ENCODE measurements around the gene LRRC25.

Gene LRRC25

DNA sequence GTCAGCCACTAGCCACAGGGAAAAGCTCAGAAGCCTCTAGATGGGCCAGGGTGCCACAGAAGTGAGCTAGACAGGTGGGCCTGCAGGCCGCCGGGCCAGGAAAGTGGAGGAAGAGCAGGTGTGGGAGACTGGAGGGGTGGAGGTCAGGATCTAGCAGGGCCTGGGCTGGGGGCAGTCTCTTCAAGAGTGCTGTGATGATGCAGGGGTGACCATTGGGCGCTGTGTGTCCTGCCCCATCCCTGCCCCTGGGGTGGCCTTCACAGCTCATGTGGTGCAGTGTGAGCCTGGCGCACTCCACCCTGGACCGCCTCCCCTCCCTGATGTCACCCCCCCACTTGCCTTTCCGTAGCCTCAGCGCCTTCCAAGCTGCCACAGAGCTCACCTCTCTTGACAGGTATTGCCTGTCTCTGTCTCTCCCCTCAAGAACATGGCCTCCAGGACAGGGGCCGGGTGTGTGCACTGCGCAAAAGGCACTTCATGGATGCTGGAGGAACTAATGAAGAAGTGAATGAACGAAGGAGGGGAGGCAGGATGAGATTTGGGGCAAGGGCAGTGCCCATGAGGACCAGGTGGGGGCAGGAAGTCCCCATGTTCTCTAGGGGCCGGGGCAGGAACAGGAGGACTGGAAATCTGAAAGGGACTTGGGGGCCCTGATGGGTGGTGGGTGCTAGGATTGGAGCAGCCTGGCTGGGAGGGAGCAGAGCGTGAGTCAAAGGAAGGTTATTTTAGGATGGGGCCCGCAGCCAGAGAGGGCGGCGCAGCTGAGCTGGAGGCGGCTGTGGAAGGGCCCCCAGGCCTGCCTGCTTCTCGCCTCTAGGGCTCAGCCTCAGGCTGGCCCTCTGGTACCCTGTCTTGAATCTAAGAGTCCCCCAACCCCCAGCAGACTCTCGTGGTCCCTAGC, 28.3 kb upstream of the LRRC25 start:
- in situ Hi-C loops (cut with MboI; ENCODE audit: low sequenced_read_pairs): no loop called here

DNA sequence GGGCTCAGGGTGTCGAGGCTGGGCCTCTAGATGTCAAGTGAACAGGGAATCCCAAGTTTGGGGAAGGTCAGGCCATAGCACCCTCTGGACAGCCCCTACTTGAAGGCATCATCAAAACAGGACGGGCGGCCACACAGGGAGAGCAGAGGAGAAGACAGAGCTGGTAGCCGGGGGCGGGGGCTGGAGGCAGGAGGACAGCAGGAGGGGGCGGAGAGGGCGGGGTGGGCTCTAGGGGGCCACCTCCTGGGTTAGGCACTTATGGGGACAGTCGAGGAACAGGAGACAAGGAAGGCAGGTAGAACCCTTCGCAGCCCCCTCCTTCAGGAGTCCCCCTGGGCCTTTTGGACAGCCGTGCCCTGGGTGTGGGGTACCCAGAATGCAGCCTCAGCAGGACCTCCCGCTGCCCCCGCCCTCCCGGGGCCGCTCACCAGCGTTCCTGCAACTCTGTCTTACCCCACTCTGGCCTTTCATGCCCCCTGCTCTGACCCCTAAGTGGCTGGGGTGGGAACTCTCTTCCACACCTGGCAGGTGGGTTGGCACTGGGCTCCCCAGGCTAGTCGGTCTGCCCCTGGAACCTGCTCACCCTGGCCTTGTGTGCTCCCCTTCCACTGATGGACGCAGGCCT, 27.6 kb upstream of the LRRC25 start:
- in situ Hi-C loops (cut with MboI; ENCODE audit: low sequenced_read_pairs): no loop called here

DNA sequence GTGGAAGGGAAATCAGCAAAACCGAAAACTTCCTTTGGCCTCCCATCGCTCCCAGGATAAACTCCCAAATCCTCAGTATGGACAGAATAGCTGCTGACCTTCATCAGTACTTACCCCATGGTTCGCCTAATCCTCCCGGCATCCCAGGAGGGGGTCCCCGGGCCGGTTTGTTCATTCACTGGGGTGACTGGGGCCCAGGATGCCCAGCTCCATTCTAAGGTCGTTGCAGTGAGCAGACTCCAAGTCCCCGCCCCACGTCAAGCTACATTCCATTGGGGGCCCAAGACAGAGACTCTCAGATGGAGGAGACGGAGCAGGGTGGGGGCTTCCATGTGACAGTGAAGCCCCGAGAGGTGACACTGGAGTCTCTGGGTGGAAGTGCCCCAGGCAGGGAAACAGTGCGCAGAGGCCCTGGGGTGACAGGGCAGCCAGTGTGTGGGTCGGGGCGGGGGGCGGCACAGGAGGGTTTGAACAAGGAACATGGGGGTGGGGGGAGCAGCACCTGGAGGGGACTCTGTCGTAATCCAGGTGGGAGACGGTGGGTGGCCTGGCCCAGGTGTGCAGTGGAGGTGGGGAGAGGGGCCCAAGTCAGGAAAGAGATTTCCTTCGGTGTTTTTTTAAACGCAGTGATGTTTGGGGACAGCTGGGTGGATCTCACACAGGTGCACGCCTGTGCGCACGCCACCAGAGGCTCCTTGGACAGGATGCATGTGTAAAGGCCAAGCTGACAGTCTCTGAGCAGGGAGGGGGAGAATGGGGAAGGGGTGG, 26.9 kb upstream of the LRRC25 start:
- in situ Hi-C loops (cut with MboI; ENCODE audit: low sequenced_read_pairs): no loop called here

DNA sequence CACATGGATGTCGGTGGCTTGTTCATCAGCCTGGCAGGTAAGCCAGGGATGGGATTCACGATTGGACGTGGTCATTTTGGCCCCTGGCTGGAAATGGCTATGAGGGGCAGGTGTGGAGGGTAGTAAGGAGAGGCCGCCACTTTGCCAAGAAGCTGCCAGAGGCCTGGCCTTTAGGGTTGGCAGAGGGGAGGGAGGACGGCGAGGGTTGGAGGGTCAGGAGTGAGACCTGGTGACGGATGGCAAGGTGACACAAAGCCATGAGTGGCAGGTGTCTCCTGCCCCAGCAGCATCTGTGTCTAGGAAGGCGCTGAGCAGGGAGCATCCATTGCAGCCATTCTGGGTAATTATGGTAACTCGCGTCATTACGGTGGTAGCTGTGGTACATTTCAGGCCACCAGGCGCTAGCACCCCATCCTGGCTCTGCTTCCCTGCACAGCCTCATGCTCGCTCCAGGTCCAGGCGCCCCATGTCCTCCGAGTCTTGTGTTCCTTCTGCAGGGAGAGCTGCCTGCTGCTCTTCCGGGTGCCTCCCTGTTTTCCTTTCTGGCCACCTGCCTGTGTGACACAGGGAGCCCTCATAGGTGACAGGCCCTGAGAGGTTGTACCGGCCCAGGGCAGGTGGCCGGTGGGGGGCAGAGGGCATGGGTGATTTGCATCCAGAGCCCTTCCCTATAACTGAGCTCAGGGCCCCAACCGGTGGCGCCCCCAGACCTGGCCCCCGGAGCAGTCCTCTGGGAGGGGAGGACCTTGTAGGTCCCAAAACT, 26.0 kb upstream of the LRRC25 start:
- in situ Hi-C loops (cut with MboI; ENCODE audit: low sequenced_read_pairs): no loop called here

DNA sequence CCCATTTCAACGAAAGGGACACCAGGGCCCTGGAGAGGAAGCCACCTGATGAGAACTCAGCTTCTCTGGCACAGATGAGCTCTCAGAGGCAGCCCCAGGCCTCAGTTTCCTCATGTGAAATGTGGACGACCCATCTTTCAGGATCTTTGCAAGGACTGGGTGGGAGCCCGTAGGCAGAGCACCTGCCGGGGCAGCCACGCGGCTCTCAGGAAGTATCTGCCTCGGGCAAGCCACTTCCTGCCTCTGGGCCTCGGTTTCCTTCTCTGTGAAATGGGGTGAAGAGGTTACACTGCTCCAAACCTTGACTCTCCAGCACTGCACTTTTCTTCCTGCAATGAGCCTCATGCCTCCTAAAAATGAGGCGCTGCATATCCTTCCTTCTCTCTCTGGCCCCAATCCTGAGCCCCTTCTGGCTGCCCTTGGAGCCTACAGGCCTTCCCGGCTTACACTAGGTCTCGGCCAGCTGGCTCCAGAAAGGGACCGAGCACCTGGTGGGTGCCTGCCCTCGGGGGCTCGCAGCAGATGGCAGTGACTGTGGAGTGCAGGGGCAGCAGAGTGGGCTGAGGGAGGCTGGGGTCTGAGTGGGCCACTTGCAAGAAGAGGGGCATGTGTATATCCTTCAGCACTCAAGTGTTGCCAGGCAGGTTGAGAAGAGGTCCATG, 25.2 kb upstream of the LRRC25 start:
- in situ Hi-C loops (cut with MboI; ENCODE audit: low sequenced_read_pairs): no loop called here

DNA sequence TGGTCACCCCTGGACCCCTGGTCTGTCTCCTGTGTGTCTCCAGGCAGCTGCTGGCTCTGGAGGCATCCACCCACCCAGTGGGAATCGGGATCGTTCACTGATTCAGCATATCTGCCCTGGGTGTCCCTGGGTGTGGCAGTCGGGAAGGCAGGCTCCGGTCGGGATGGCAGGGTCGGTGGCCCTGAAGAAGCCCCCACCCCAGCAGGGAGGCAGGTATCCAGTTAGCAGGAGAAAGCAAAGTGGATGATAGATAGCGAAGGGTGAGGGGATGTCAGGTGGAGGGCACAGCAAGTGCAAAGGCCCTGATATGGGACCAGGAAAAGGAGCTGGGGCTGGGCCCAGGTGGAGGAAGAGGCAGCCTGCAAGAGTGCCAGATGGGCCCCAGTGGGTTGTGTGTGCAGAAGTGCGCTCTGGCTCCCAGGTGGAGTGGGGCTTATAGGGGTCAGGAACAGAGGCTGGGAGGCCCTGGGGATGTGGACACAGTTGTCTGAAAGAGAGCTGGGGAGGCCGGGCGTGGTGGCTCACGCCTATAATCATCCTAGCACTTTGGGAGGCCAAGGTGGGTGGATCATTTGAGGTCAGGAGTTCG, 24.0 kb upstream of the LRRC25 start:
- in situ Hi-C loops (cut with MboI; ENCODE audit: low sequenced_read_pairs): no loop called here

DNA sequence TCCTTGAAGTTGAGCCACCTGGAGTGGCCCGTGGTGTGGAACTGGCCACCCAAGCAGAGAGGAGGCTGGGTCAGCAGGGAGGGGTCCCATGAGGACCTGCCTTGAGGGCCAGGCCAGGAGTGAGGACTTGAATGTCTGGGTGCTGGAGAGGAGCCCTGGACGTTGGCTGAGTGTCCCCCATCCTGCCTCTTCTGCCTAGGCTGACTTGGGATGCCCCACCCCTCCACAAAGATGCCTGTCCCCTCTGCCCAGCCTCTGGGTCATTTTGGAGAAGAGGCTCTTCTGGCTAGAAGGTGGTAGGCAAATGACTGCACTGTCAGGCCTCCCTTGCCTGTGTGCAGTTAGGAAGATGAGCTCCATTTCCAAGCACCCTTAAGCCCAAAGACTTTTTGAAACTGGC, 23.5 kb upstream of the LRRC25 start:
- in situ Hi-C loops (cut with MboI; ENCODE audit: low sequenced_read_pairs): no loop called here

DNA sequence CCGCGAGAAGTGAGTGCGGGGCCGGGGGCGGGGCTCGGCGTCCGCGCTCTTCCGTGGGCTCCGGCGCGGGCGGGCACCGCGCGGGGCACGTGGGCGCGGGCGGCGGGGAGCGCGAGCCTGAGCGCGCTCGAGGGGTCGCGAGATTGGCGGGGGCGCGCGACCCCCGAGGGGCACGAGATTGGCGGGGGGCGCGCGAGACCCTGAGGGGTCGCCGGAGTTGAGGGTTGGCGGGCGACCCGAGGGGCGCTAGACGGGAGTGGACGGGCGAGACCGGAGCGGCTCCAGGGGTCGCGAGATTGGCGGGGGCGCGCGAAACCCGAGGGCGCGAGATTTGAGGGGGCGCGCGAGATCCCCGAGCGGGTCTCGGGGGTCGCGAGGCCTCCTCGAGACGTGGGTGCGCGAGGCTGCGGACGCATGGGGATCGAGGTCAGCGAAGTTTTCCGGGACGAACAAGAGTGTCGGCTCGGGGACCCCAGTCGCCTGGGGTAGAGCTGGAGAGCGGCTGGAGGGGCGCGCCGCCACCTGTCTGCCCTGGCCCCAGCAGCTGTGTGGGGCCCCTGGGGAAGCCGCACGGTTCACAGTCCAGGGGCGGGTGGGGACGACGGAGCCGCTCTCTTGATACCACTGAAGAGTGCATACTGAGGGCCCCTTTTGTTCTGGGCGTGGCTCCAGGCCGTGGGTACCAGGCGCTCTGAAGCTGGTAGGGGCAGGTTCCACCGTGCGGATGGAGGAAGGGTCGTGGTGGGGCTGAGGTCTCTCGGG, 22.5 kb upstream of the LRRC25 start:
- in situ Hi-C loops (cut with MboI; ENCODE audit: low sequenced_read_pairs): no loop called here

DNA sequence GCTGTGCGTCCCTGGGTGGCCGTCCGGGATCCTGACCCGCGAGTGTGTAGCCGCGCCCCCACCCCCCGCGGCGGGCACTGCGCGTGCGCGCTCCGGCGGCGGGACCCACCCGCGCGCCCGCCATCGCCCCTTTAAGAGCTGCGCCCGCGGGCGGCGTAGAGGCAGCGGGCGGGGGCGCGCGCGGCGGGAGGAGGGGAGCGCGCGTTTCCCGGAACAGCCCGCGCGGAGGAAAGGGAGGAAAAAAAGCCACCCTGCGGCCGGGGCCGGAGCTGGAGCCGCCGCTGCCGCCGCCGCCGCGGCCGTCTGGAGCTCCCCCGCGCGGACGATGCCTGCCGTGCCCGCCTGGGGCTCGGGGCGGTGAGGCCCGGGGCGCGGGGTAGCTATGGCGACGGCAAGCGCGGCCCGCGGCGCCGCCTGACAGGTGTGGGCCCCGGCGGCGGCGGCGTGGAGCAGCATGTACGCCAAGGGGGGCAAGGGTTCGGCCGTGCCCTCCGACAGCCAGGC, 21.8 kb upstream of the LRRC25 start, which contains the start of gene SSBP4:
Gene SSBP4, plus strand, starts transcription at position 204 of the 504 bp plus-strand sequence. Its CDS starts 251 bp downstream, at position 455.
- in situ Hi-C loops (cut with MboI; ENCODE audit: low sequenced_read_pairs): no loop called here

DNA sequence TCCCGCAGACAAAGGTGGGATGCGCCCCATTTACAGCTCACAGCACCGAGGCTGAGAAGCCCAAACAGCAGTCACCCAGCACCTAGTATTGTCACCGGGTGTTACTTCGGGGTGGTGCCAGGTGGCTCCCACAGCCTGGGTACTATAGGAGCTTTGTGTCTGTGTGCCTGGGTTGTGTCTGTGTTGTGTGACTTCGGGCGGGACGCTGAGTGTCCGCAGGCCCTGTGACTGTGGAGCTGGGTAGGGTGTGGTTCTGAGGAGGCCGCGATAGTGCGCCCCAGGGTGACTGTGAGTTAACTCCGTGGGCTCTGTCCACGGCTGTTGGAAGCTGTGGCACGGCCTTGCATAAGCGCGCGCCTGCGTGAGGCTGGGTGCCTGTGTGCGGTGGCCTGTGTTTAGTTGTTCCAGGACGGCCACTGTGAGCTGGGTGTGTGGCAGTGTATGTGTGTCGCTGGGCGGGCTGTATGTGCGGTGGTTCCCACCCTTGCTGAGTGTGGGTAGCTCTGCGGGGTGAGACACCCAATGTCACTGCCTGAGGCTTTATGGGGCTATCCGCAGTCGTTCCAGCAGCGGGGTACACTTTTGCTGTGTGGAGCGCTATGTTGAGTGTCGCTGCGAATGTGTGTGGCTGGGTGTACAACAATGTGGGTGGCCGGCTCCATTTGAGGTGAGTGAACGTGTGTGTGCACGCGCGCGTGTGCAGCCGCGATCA, 21.2 kb upstream of the LRRC25 start:
- in situ Hi-C loops (cut with MboI; ENCODE audit: low sequenced_read_pairs): no loop called here

DNA sequence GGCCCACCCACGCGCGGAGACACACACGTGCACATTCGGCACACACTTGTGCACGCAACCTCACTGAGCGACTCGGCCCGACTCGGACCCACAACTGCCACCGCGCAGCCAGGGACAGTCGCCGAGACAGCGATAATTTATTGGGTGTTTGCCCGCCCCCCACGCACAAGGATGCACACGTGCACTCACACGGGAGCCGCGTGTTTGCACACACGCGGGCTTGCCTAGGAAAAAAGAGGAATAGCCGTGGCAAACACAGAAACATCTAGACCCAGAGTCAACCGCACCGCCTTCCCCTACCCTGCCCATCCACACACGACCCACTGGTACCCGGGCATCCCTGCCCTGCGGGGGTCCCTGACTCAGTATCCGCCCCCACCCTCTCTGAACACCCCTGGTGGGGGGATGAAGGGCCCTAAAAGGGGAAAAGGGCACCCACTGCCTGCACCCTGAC, 20.6 kb upstream of the LRRC25 start:
- in situ Hi-C loops (cut with MboI; ENCODE audit: low sequenced_read_pairs): no loop called here

DNA sequence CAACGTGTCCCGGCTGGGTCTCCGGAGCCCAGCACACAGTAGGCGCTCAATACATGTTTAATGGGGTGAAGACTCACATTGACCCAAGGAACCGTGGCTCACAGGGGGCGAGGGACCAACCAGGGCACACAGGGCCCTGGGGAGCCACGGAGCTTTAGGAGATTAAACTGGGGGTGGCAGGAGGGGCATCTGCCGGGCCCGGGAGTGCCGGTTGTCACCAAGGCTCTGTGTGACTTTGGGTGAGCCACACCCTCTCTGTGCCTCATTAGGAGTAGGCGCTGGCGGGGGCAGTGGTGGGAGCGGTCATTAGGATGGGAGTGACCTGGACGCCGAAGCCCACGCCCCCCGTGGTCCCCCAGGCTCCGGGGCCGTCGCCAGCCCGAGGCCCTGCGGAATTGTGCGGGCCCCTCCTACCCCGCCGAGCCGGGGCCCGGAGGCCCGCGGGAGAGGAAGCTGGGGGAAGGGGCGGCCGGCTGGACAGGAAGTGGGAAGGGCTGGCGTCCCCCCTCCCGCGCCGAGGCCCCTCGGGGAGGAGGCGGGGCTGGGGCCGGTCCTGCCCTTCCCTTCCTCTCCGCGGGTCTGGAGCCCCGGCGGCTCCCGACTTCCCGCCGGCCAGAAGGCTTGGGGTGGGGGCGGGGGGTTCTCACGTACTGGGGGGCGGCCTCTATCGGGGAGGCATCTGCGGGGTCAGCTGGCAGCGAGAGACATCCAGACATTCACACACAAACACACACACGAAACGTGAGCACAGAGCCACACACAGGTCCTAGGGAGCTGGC, 20.0 kb upstream of the LRRC25 start:
- in situ Hi-C loops (cut with MboI; ENCODE audit: low sequenced_read_pairs): no loop called here

DNA sequence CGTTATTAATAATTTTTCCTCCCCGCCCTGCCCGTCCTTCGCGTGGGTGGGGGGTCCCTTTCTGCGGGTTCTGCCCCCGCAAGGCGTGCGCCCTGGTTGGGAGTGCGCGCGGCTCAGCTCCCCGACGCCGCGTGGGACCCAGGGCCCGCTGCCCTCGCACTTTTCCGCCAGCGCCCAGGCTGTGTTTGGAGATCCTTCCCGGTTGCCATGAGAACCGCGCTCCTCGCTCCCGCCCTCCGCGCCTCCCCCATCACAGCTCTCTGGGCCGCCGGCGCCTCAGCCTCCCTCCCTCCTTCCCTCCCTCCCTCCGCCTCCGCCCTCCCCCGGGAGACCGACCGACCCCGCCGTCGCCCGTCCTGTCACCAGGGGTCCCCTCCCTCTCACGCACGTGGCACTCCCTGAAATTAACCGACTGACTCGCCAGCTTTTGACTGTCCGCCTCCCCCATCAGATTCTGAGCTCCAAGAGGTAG, 19.4 kb upstream of the LRRC25 start:
- in situ Hi-C loops (cut with MboI; ENCODE audit: low sequenced_read_pairs): no loop called here

DNA sequence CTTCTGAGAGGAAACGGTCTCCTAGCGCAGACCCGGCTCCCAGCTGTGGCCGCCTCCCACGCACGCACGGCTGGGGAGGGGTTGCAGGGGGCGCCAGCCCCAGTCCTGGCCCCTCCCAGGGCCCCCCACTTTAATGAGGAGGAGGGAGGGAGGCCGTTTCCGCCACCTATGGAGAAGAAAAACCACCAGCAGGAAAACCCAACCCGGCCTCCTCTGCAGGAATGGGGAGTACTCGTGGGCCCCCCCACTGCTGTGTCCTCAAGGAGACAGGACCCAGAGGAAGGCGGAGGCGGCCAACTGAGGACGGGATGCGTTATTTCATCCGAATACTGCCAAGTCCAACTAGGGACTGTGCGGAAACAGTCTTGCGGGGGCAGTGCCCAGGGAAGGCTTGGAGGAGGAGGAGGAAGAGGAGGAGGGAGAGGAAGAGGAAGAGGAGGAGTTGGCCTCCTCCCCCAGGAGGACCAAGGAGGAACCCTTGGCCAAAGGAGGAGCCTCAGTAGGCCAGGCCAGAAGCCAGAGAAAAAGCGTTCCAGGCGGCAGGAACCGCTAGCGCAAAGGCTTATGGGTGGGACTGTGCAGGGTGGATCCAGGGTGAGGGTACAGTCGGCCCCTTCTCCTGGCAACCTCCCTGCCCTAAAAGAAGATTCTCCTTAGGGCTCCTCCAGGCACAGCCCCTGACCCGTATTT, 17.9 kb upstream of the LRRC25 start:
- in situ Hi-C loops (cut with MboI; ENCODE audit: low sequenced_read_pairs): no loop called here

DNA sequence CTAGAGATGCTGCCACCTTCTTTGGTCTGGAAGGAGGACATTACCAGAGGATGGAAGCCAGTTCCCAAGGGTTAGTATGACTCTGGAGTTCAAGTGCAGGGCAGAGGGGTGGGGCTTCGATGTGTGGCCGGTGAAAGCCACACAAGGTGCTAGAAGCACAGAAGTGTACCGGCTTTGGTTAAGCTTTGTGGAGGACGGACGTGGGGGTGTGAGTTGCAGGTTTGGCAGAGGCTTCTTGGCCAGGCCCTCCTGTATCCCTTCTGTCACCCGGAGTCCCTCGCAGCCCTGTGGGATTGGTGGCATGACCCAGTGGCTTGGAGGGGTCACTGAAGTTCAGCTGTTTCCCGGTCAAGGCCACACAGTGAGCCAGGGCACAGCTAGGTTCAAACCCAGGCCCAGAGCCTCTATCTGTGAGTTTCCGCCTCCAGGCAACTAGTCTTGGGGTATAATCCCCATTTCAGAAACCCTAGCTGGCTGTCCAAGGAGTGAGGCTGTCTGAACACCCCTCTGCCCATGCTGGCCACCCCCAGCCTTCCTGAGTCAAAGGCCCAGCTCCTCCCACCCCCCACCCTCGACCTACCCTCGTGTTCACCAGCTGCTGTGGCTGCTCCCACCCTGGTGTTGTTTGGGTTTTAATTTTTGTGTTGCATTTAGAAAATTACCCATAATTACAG, 17.2 kb upstream of the LRRC25 start:
- in situ Hi-C loops (cut with MboI; ENCODE audit: low sequenced_read_pairs): no loop called here

DNA sequence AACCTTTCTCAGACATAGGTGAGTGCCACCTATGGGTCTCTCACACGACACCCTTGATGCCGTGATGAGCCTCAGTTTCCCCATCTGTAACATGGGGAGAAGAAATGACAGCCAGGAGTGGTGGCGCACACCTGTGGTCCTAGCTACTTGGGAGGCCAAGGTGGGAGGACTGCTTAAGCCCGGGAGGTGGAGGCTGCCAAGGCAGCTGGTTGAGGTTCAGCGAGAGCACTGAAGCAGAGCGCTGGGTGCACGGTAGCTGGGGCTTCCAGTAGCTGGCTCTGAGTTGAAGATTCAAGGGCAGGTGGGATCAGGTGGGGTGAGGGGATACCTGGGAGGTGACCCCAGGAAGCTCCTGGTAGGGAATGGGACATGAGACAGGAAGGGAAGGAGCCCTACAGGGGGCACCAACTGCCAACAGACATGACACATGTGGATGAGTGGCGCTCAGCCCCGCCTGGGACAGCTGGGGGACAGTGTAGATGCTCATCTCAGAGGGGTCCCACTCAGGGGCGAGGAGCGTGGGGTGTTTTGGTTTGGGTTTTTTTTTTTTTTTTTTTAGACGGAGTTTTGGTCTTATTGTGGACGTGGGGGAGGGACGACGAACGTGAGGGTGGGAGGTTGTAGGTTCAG, 15.3 kb upstream of the LRRC25 start:
- in situ Hi-C loops (cut with MboI; ENCODE audit: low sequenced_read_pairs): no loop called here
